ENCODE data around the gene RASA3.
"Not testable (repeated sequence)": the region's sequence is repeated elsewhere in the genome, so short reads cannot be mapped to it uniquely, and the experiment has no call there.

RASA3 gene

GRCh38 chr13:114124431-114124830 lies 8.0 kb downstream of the RASA3 start:
- DNase-seq = no peak

- DNase-seq = no peak
Measured at GRCh38 chr13:114123876-114124275, 8.5 kb downstream of the RASA3 start.

GRCh38 chr13:114123448-114123847 lies 9.0 kb downstream of the RASA3 start:
- DNase-seq = no peak

GRCh38 chr13:114122591-114123211 lies 9.7 kb downstream of the RASA3 start:
- no peak for DNase-seq

GRCh38 chr13:114122127-114122511 lies 10.3 kb downstream of the RASA3 start:
- no peak for DNase-seq

GRCh38 chr13:114121496-114122126 lies 10.8 kb downstream of the RASA3 start:
- DNase-seq = no peak

GRCh38 chr13:114121031-114121430 lies 11.4 kb downstream of the RASA3 start:
- DNase-seq = no peak

- no peak for DNase-seq
Measured at GRCh38 chr13:114120591-114121011, 11.8 kb downstream of the RASA3 start.

GRCh38 chr13:114119196-114119595 lies 13.2 kb downstream of the RASA3 start:
- DNase-seq = no peak

- DNase-seq = no peak
Measured at GRCh38 chr13:114118511-114119123, 13.8 kb downstream of the RASA3 start.

- no peak for DNase-seq
Measured at GRCh38 chr13:114118086-114118485, 14.3 kb downstream of the RASA3 start.

GRCh38 chr13:114117341-114117874 lies 15.0 kb downstream of the RASA3 start:
- DNase-seq = not testable (repeated sequence)

GRCh38 chr13:114116734-114117133 lies 15.7 kb downstream of the RASA3 start:
- DNase-seq = no peak

GRCh38 chr13:114115796-114116195 lies 16.6 kb downstream of the RASA3 start:
- no peak for DNase-seq

GRCh38 chr13:114115191-114115671 lies 17.2 kb downstream of the RASA3 start:
- DNase-seq = no peak

GRCh38 chr13:114114666-114115065 lies 17.8 kb downstream of the RASA3 start:
- not testable (repeated sequence) for DNase-seq

GRCh38 chr13:114114006-114114640 lies 18.3 kb downstream of the RASA3 start:
- DNase-seq = no peak

- DNase-seq = not testable (repeated sequence)
Measured at GRCh38 chr13:114113395-114113794, 19.0 kb downstream of the RASA3 start.

- DNase-seq = no peak
Measured at GRCh38 chr13:114112826-114113322, 19.5 kb downstream of the RASA3 start.

- DNase-seq = no peak
Measured at GRCh38 chr13:114112231-114112825, 20.1 kb downstream of the RASA3 start.

GRCh38 chr13:114111577-114111976 lies 20.8 kb downstream of the RASA3 start:
- DNase-seq = no peak

- DNase-seq = not testable (repeated sequence)
Measured at GRCh38 chr13:114110830-114111189, 21.6 kb downstream of the RASA3 start.

Measured in activated T-cell treated with anti-CD3 and anti-CD28 coated beads for 4 hours (primary cell).